HCT116 (cell line): ENCODE data around the gene PARP6. TPM values are rescaled to one million over a fixed set of nuclear protein-coding genes. Genes with fewer than 3 reads are reported as not detected.

Experiments
- ATAC-seq: fragments of 200-7000 bp; cut with Tn5 transposase; 2 replicates; pipeline ENCODE4 v1.9.1; 2020; ENCODE audit warnings: mild to moderate bottlenecking, moderate library complexity
- BruUV-seq: library from RNA; stranded (reverse); fragments of 400-500 nt; replicated peaks from 2 replicates; lab custom pipeline; 2021; lab: Mats Ljungman, UMichigan
- CTCF ChIA-PET: fragments of 300-600 bp; sonication (Branson Sonifier 250); formaldehyde crosslinking; loops from one replicate; lab custom pipeline; 2021; ENCODE audit warnings: antibody characterized with exemption; lab: Charles Lee
- POLR2A ChIA-PET: fragments of 300-600, 350-600 bp; sonication (Branson Sonifier 250); formaldehyde crosslinking; loops from one replicate; lab custom pipeline; 2021; ENCODE audit warnings: antibody characterized with exemption; lab: Charles Lee
- RAD21 ChIA-PET, 2 experiments: fragments of 300-600 bp; sonication (Branson Sonifier 250); formaldehyde crosslinking; loops; one replicate each; lab custom pipeline; 2023; ENCODE audit warnings: low total read pairs in 2 of 2; ENCODE audit not compliant: uncharacterized antibody in 2 of 2, unreplicated experiment in 2 of 2, low non-redundant PET in 1 of 2; lab: Charles Lee
- DNase-seq: peaks from one replicate; pipeline ENCODE4 v3.0.0-alpha.2; 2010; ENCODE audit warnings: low read depth, low spot score
- H2AFZ ChIP-seq: fragments of 200-600 bp; shearing (Covaris generic), sonication (generic); 2 replicates; pipeline ENCODE4 v1.6.1; 2017; ENCODE audit warnings: low read depth, mixed run types, mixed read lengths, antibody characterized with exemption, low read length; ENCODE audit not compliant: poor library complexity, severe bottlenecking
- H3K27ac ChIP-seq: 2 replicates; pipeline ENCODE4 v1.5.1; 2012; ENCODE audit warnings: low read depth, low read length
- H3K27me3 ChIP-seq: fragments of 200-600 bp; sonication (generic); 2 replicates; pipeline ENCODE4 v1.6.1; 2016; ENCODE audit warnings: mixed run types, low read length, mixed read lengths; ENCODE audit not compliant: insufficient read depth
- H3K36me3 ChIP-seq, 2 experiments: fragments of 200-500 bp in 1 of 2; fragments of 200-600 bp in 1 of 2; sonication (Bioruptor generic) in 1 of 2; sonication (generic) in 1 of 2; 2 replicates each; pipeline versions ENCODE4 v1.5.1 to v1.6.1; 2014 to 2016; ENCODE audit warnings: low read length in 2 of 2, inconsistent platforms in 1 of 2, mixed read lengths in 1 of 2, mixed run types in 1 of 2; ENCODE audit not compliant: insufficient read depth in 2 of 2, control insufficient read depth in 1 of 2
- H3K4me1 ChIP-seq, 2 experiments: fragments of 200-600 bp in 1 of 2; sonication (generic) in 1 of 2; 2 replicates each; pipeline versions ENCODE4 v1.5.1 to v1.6.1; 2012 to 2017; ENCODE audit warnings: low read length in 2 of 2, inconsistent platforms in 1 of 2, mild to moderate bottlenecking in 1 of 2, mixed read lengths in 1 of 2, mixed run types in 1 of 2, moderate library complexity in 1 of 2; ENCODE audit not compliant: insufficient read depth in 2 of 2, control insufficient read depth in 1 of 2
- H3K4me2 ChIP-seq: fragments of 200-600 bp; sonication (generic); 2 replicates; pipeline ENCODE4 v1.6.1; 2017; ENCODE audit warnings: mixed run types, low read length, mixed read lengths
- H3K4me3 ChIP-seq, 2 experiments: fragments of 200-600 bp in 1 of 2; sonication (generic) in 1 of 2; replicated peaks in 1 of 2; 2 replicates each; pipeline ENCODE4 v1.5.1; 2011 to 2016; ENCODE audit warnings: low read length in 2 of 2, control low read depth in 1 of 2, low read depth in 1 of 2, mild to moderate bottlenecking in 1 of 2, mixed read lengths in 1 of 2, mixed run types in 1 of 2
- H3K79me2 ChIP-seq: fragments of 200-600 bp; sonication (generic); 2 replicates; pipeline ENCODE4 v1.6.1; 2017; ENCODE audit warnings: mild to moderate bottlenecking, mixed run types, low read length, moderate library complexity, mixed read lengths; ENCODE audit not compliant: insufficient read depth
- H3K9ac ChIP-seq: fragments of 200-600 bp; sonication (generic); 2 replicates; pipeline ENCODE4 v1.6.1; 2016; ENCODE audit warnings: low read length, mixed read lengths
- H3K9me2 ChIP-seq: fragments of 200-600 bp; sonication (generic), shearing (Covaris generic); 2 replicates; pipeline ENCODE4 v1.6.1; 2017; ENCODE audit warnings: mixed run types, mild to moderate bottlenecking, moderate library complexity; ENCODE audit not compliant: insufficient read depth
- H3K9me3 ChIP-seq, 2 experiments: fragments of 200-500 bp in 1 of 2; fragments of 200-600 bp in 1 of 2; sonication (Bioruptor generic) in 1 of 2; sonication (generic) in 1 of 2; 2 replicates each; pipeline ENCODE4 v1.6.1; 2014 to 2017; ENCODE audit warnings: low read length in 2 of 2, mixed read lengths in 2 of 2, inconsistent platforms in 1 of 2, low read depth in 1 of 2, mild to moderate bottlenecking in 1 of 2, mixed run types in 1 of 2, moderate library complexity in 1 of 2; ENCODE audit not compliant: control insufficient read depth in 1 of 2, insufficient read depth in 1 of 2
- H4K20me1 ChIP-seq: fragments of 200-600 bp; sonication (generic), shearing (Covaris generic); 2 replicates; pipeline ENCODE4 v1.6.1; 2017; ENCODE audit warnings: mixed run types, mild to moderate bottlenecking, moderate library complexity; ENCODE audit not compliant: insufficient read depth
- ELF1 ChIP-seq: IDR thresholded peaks from 2 replicates; pipeline ENCODE4 v1.6.1; 2012; ENCODE audit warnings: low read depth, borderline replicate concordance
- FOSL1 ChIP-seq: IDR thresholded peaks from 2 replicates; pipeline ENCODE4 v1.6.1; 2012; ENCODE audit warnings: low read depth
- POLR2AphosphoS5 ChIP-seq: IDR thresholded peaks from 2 replicates; pipeline ENCODE4 v1.6.1; 2011; ENCODE audit warnings: mild to moderate bottlenecking, low read depth, low read length, moderate library complexity
- RAD21 ChIP-seq: IDR thresholded peaks from 2 replicates; pipeline ENCODE4 v1.6.1; 2012; ENCODE audit warnings: low read depth, mild to moderate bottlenecking
- intact Hi-C: fragments of 100-400 bp; cut with micrococcal nuclease; formaldehyde crosslinking; loops from 2 replicates; pipeline ENCODE4 v1.10.0; 2022
- total RNA-seq: library from RNA; stranded (reverse); gene quantifications from one replicate; pipeline ENCODE4 v1.2.1, GENCODE V29; 2021; ENCODE audit not compliant: unreplicated experiment
- TF ChIP-seq, protein P1 (sequence below): IDR thresholded peaks from 2 replicates; pipeline ENCODE4 v1.6.1; 2012; ENCODE audit warnings: low read depth

PARP6 gene
- total RNA-seq, 1 experiment from 2014 or later: 67.9 TPM

DNA sequence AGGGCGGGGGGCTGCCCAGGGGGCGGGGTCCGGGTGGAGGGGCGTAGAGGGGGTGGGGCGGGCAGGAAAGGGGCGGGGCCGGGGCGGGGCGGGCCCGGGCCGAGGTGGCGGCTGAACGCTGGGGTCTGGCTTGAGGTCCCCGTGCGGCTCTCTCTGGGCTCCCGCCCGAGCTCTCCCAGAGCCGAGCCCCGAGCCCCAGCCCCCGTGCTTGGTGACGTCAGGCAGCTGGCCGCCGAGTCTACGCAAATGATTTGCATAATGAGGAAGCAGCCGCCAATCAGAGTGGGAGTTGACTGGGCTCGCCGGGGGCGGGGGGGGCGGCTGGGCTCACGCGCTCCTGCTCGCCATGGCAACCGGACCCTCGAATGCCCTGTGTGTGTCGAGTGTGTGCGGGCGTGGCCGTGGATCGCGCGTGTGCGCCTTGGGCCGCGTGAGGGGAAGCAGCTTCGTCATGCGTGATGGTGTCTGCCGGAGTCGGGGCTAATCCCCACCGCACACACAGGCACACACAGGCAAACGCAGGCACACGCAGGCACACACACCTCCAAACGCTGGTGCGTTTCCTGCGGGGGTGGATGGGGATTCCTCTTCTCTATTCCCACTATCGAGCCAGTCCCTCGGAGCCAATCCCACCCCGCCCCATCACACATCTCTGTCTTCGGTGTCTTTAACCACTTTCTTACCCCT, 47.8 kb upstream of the PARP6 start, which contains the start of gene CELF6:
TSS of gene CELF6 (minus strand) at position 173 of the 687 bp plus-strand sequence. CDS start 283 bp downstream, outside the sequence.
- Histone ChIP-seq H3K4me2 (no peak within 1 kb of the TSS), H4K20me1 (no peaks in the 10 kb centered on the region), H3K4me3 (no peak within 1 kb of the TSS), H3K27ac (no peak within 1 kb of the TSS), H3K79me2 (no peaks in the 10 kb centered on the region), H3K9ac (no peak within 1 kb of the TSS), H2AFZ (no peak within 1 kb of the TSS), H3K36me3 (no peaks in the 10 kb centered on the region), H3K9me2 (no peaks in the 10 kb centered on the region), H3K9me3 (peaks cover 0 to 8% of the 10 kb centered on the region in 2 experiments; a peak in 1 of 4 replicates), H3K27me3 (no peaks in the 10 kb centered on the region), H3K4me1 (no peaks in the 10 kb centered on the region)
- intact Hi-C loops: loop anchor here (10.0 kb wide), 1 partner anchor 265 kb away; no protein-coding TSS in a partner anchor
- ATAC-seq (no peak), DNase-seq (no peak)
- TF ChIP-seq POLR2AphosphoS5: no peak
- no peak for TF ChIP-seq FOSL1
- TF ChIP-seq, protein P1, sequence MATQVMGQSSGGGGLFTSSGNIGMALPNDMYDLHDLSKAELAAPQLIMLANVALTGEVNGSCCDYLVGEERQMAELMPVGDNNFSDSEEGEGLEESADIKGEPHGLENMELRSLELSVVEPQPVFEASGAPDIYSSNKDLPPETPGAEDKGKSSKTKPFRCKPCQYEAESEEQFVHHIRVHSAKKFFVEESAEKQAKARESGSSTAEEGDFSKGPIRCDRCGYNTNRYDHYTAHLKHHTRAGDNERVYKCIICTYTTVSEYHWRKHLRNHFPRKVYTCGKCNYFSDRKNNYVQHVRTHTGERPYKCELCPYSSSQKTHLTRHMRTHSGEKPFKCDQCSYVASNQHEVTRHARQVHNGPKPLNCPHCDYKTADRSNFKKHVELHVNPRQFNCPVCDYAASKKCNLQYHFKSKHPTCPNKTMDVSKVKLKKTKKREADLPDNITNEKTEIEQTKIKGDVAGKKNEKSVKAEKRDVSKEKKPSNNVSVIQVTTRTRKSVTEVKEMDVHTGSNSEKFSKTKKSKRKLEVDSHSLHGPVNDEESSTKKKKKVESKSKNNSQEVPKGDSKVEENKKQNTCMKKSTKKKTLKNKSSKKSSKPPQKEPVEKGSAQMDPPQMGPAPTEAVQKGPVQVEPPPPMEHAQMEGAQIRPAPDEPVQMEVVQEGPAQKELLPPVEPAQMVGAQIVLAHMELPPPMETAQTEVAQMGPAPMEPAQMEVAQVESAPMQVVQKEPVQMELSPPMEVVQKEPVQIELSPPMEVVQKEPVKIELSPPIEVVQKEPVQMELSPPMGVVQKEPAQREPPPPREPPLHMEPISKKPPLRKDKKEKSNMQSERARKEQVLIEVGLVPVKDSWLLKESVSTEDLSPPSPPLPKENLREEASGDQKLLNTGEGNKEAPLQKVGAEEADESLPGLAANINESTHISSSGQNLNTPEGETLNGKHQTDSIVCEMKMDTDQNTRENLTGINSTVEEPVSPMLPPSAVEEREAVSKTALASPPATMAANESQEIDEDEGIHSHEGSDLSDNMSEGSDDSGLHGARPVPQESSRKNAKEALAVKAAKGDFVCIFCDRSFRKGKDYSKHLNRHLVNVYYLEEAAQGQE: no peak
- no peak for TF ChIP-seq RAD21
- TF ChIP-seq ELF1: no peak
- no TSS peak for BruUV-seq
- POLR2A ChIA-PET: no interaction called here
- RAD21 ChIA-PET: no interaction called here
- CTCF ChIA-PET: no interaction called here
